K562 (cell line): Measurements from ENCODE around the gene ACSF3. TPM values are rescaled to one million over a fixed set of nuclear protein-coding genes. Genes with fewer than 3 reads are reported as not detected.

ENCODE experiments used
- ATAC-seq: fragments of 200-7000 bp; cut with Tn5 transposase; 3 replicates; pipeline ENCODE4 v1.9.1; 2020; ENCODE audit warnings: moderate library complexity
- BruUV-seq: library from RNA; stranded (reverse); fragments of 400-500 nt; replicated peaks from 2 replicates; lab custom pipeline; 2021; lab: Mats Ljungman, UMichigan
- CTCF ChIA-PET: fragments of 300-600 bp; formaldehyde crosslinking; extraction: SDS; loops from one replicate; lab custom pipeline; 2021; ENCODE audit warnings: low intra/inter-chr PET ratio; lab: Yijun Ruan, JAX
- POLR2A ChIA-PET: fragments of 300-600, 350-650 bp; sonication (Branson Sonifier 250); formaldehyde crosslinking; extraction: SDS; loops from one replicate; lab custom pipeline; 2021; ENCODE audit warnings: antibody characterized with exemption, inconsistent platforms; lab: Yijun Ruan, JAX
- DNase-seq, 4 experiments: peaks; one replicate each; pipeline versions ENCODE4 v3.0.0 to v3.0.0-alpha.2; 2011 to 2018; ENCODE audit warnings: low spot score in 3 of 4, mixed read lengths in 3 of 4; ENCODE audit errors: extremely low read depth in 1 of 4
- FAIRE-seq: peaks from 2 replicates; lab custom pipeline; 2011; peaks lifted over from hg19 to GRCh38; lab: Jason Lieb, UNC
- H2AFZ ChIP-seq: 2 replicates; pipeline ENCODE4 v1.6.0; 2011; ENCODE audit warnings: low read depth, low read length, control low read depth, inconsistent platforms
- H3K27ac ChIP-seq: fragments of 200-600 bp; 3 replicates; pipeline ENCODE4 v1.8.0; 2011; ENCODE audit warnings: low read depth, mild to moderate bottlenecking, control low read depth, inconsistent platforms, low read length, moderate library complexity, mixed read lengths; ENCODE audit errors: extremely low read depth
- H3K27me3 ChIP-seq, 2 experiments: fragments of 300-600 bp in 1 of 2; 2 replicates in 1 of 2; 3 replicates in 1 of 2; pipeline versions ENCODE4 v1.6.0 to v1.8.0; 2011; ENCODE audit warnings: inconsistent platforms in 2 of 2, low read length in 2 of 2, mild to moderate bottlenecking in 1 of 2, mixed read lengths in 1 of 2, moderate library complexity in 1 of 2; ENCODE audit not compliant: control insufficient read depth in 2 of 2, insufficient read depth in 2 of 2
- H3K36me3 ChIP-seq: fragments of 300-600 bp; 3 replicates; pipeline ENCODE4 v1.8.0; 2011; ENCODE audit warnings: mild to moderate bottlenecking, low read length, inconsistent platforms; ENCODE audit not compliant: control insufficient read depth, insufficient read depth
- H3K4me1 ChIP-seq, 2 experiments: fragments of 200-600 bp in 1 of 2; replicated peaks in 1 of 2; 2 replicates in 1 of 2; 3 replicates in 1 of 2; pipeline versions ENCODE4 v1.5.1 to v1.8.0; 2011; ENCODE audit warnings: inconsistent platforms in 2 of 2, low read length in 2 of 2, mild to moderate bottlenecking in 1 of 2, mixed read lengths in 1 of 2, moderate library complexity in 1 of 2; ENCODE audit not compliant: control insufficient read depth in 2 of 2, insufficient read depth in 2 of 2
- H3K4me2 ChIP-seq: 2 replicates; pipeline ENCODE4 v1.6.1; 2011; ENCODE audit warnings: low read length, control low read depth, inconsistent platforms, mixed read lengths; ENCODE audit not compliant: insufficient read depth
- H3K4me3 ChIP-seq: fragments of 200-600 bp; sonication (generic), shearing (Covaris generic); 2 replicates; pipeline ENCODE4 v1.5.1; 2016; ENCODE audit warnings: control low read depth, inconsistent platforms
- H3K79me2 ChIP-seq: fragments of 200-600 bp; 3 replicates; pipeline ENCODE4 v1.8.0; 2011; ENCODE audit warnings: low read length, inconsistent platforms; ENCODE audit not compliant: control insufficient read depth, insufficient read depth
- H3K9ac ChIP-seq, 2 experiments: 2 replicates each; pipeline versions ENCODE4 v1.6.0 to v1.6.1; 2011; ENCODE audit warnings: low read depth in 2 of 2, low read length in 2 of 2, control low read depth in 1 of 2, inconsistent platforms in 1 of 2, mild to moderate bottlenecking in 1 of 2, mixed read lengths in 1 of 2; ENCODE audit not compliant: insufficient read depth in 1 of 2
- H3K9me1 ChIP-seq: one replicate; pipeline ENCODE4 v1.6.0; 2011; ENCODE audit warnings: inconsistent platforms, mild to moderate bottlenecking, low read length, moderate library complexity; ENCODE audit not compliant: control insufficient read depth, insufficient read depth
- H3K9me3 ChIP-seq: replicated peaks from 2 replicates; pipeline ENCODE4 v1.5.1; 2011; ENCODE audit warnings: low read depth, low read length, inconsistent platforms; ENCODE audit not compliant: control insufficient read depth, insufficient read depth
- H4K20me1 ChIP-seq: replicated peaks from 2 replicates; pipeline ENCODE4 v1.6.1; 2011; ENCODE audit warnings: low read length, inconsistent platforms, mixed read lengths; ENCODE audit not compliant: control insufficient read depth, insufficient read depth
- CGGBP1 ChIP-seq: fragments of 250-450 bp; sonication (Bioruptor Pico); IDR thresholded peaks from 2 replicates; pipeline ENCODE4 v1.9.0; 2021; ENCODE audit warnings: mild to moderate bottlenecking
- GATA2 ChIP-seq: sonication (generic); formaldehyde crosslinking; IDR thresholded peaks from 2 replicates; pipeline ENCODE4 v1.4.0; 2020; ENCODE audit warnings: mild to moderate bottlenecking, missing genetic modification reagents
- HSF4 ChIP-seq: fragments of 250-450 bp; sonication (Bioruptor Pico); IDR thresholded peaks from 2 replicates; pipeline ENCODE4 v2.1.2; 2022; ENCODE audit warnings: mild to moderate bottlenecking, moderate library complexity, borderline replicate concordance
- MTA1 ChIP-seq: fragments of 450-650 bp; IDR thresholded peaks from 2 replicates; pipeline ENCODE4 v1.6.1; 2017; ENCODE audit warnings: borderline replicate concordance
- SAFB2 ChIP-seq: fragments of 200-400 bp; formaldehyde crosslinking; IDR thresholded peaks from 2 replicates; pipeline ENCODE4 v1.6.1; 2018; ENCODE audit warnings: borderline replicate concordance, low read length, low read depth, moderate library complexity; ENCODE audit not compliant: severe bottlenecking
- THRAP3 ChIP-seq: fragments of 450-650 bp; IDR thresholded peaks from 2 replicates; pipeline ENCODE4 v1.6.1; 2016; ENCODE audit warnings: mild to moderate bottlenecking, inconsistent platforms, borderline replicate concordance
- TOE1 ChIP-seq, 2 experiments: fragments of 450-650 bp in 1 of 2; sonication (generic) in 1 of 2; formaldehyde crosslinking in 1 of 2; IDR thresholded peaks; 2 replicates each; pipeline versions ENCODE4 v1.7.1 to v1.8.0; 2016 to 2022; ENCODE audit warnings: borderline replicate concordance in 2 of 2, mild to moderate bottlenecking in 2 of 2, antibody characterized with exemption in 1 of 2, inconsistent platforms in 1 of 2, low read depth in 1 of 2, missing genetic modification reagents in 1 of 2, moderate library complexity in 1 of 2
- ZNF23 ChIP-seq: fragments of 250-450 bp; sonication (Bioruptor Pico); IDR thresholded peaks from 2 replicates; pipeline ENCODE4 v1.4.0; 2020; ENCODE audit warnings: mild to moderate bottlenecking
- WGBS: fragments of 100-300 bp; shearing (Covaris generic); methylation state at CpG from one replicate; pipeline ENCODE4 v1.1.6; 2016; ENCODE audit warnings: low coverage, mixed read lengths; ENCODE audit not compliant: insufficient coverage; ENCODE audit errors: missing lambda C conversion rate; 5-methylcytosine and 5-hydroxymethylcytosine counted together
- in situ Hi-C: fragments of 300-500 bp; cut with MboI; formaldehyde crosslinking; loops from 4 replicates; pipeline ENCODE4 v1.15.0; 2018; ENCODE audit warnings: inconsistent platforms, mixed read lengths
- intact Hi-C: fragments of 100-400 bp; cut with micrococcal nuclease; formaldehyde crosslinking; loops from 2 replicates; pipeline ENCODE4 v1.14.2; 2022
- polyA plus RNA-seq, 8 experiments: library from polyadenylated mRNA; depleted of rRNA in 4 of 8; stranded (reverse) in 5 of 8; unstranded in 3 of 8; fragments of >200 nt; fragmentation: Nextera tagmentation in 2 of 8; fragmentation: Illumina TruSeq in 1 of 8; extraction: Ambion mirVana in 2 of 8; extraction: Trizol in 1 of 8; gene quantifications; 2 replicates each; pipeline versions ENCODE4 v1.2.1 to v1.2.3, GENCODE V29; 2011 to 2014; ENCODE audit warnings: inconsistent platforms in 1 of 8, missing spikeins in 1 of 8
- total RNA-seq, 7 experiments: library from RNA; depleted of rRNA in 6 of 7; stranded (reverse); fragments of >200 nt in 6 of 7; fragmentation: Illumina TruSeq in 2 of 7; extraction: Trizol in 2 of 7; gene quantifications; 2 replicates each; pipeline versions ENCODE4 v1.2.1 to v1.2.3, GENCODE V29; 2011 to 2021; ENCODE audit warnings: low replicate concordance in 1 of 7

ACSF3 gene
- total and polyA plus RNA-seq, 9 of the 15 experiments (the other 6 are each of a cell fraction or from before 2014, with no cell fraction given) = 0.77 to 32.8 (median 14.7) TPM

GRCh38 chr16:89172171-89172527, 78.5 kb downstream of the ACSF3 start:
- Histone ChIP-seq H3K79me2 (no peaks in the 10 kb centered on the region), H3K4me3 (no peak overlapping the region), H2AFZ (no peak overlapping the region), H3K27me3 (peaks cover 0 to 18% of the 10 kb centered on the region in 2 experiments; a peak in 2 of 5 replicates), H3K27ac (no peak overlapping the region), H3K9me3 (no peaks in the 10 kb centered on the region), H3K9me1 (no peaks in the 10 kb centered on the region), H3K4me2 (no peak overlapping the region), H3K9ac (peak overlapping the region in 1 of 2 experiments; percentile 91; a peak in 2 of 4 replicates), H3K4me1 (peaks cover 12 to 96% of the 10 kb centered on the region in 2 experiments), H3K36me3 (no peaks in the 10 kb centered on the region), H4K20me1 (peaks cover 3% of the 10 kb centered on the region; the same call in 1 of the 2 replicates)
- intact Hi-C loops = no loop called here
- 57% methylated on average over 8 of the region's 11 CpGs for WGBS
- no peak for DNase-seq
- ChIA-PET POLR2A (no interaction called here), CTCF (no interaction called here)
- TF ChIP-seq ZNF23 (CRISPR knock-in tag) (no peak), HSF4 (CRISPR knock-in tag) (no peak)
- BruUV-seq = no TSS peak
- no peak for FAIRE-seq
- no peak for ATAC-seq
- in situ Hi-C loops = no loop called here

DNA sequence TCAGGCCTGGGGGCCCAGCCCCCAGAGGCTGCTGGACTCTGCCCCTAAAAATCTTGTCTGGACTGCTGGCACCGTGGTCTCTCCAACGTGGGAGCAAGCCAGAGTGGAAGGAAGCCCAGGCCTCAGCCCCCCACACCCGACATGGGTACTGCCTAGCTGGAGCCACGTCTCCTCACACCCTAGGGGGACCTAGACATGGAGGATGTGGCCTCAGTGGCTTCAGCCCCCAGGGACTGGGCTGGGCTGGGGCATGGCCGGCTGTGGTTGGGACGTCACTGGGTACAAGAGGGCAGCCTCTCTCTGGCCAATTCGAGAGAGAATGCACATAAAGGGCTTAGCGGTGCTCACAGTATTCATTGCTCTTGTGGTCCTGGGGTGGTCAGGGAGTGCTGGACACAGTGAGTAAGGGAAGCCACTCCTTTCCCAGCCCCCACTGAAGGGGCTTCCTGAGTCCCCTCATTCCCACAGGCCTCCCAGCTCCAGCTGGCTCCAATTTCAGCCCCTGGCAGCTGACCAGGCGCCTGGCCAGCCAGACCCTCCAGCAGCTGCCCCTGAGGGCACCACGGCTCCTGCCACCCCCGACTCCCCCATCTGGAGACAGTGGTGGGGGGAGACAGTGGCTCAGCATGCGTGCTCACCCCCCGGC, 79.0 kb downstream of the ACSF3 start:
- no peak overlapping the region for H3K4me3 ChIP-seq

More for the DNA sequence above, 79.0 kb downstream of the ACSF3 start:
- intact Hi-C loops (no loop called here), in situ Hi-C loops (no loop called here)
- Histone ChIP-seq H2AFZ (no peak overlapping the region), H3K9me1 (no peaks in the 10 kb centered on the region), H3K9me3 (no peaks in the 10 kb centered on the region), H3K79me2 (no peaks in the 10 kb centered on the region), H3K4me2 (no peak overlapping the region), H3K9ac (peak overlapping the region in 1 of 2 experiments; percentile 91; a peak in 2 of 4 replicates), H3K4me1 (peaks cover 10 to 96% of the 10 kb centered on the region in 2 experiments; a peak in 4 of 5 replicates), H3K27me3 (peaks cover 0 to 19% of the 10 kb centered on the region in 2 experiments; a peak in 2 of 5 replicates), H3K27ac (no peak overlapping the region), H3K36me3 (no peaks in the 10 kb centered on the region), H4K20me1 (peaks cover 3% of the 10 kb centered on the region; the same call in 1 of the 2 replicates)
- FAIRE-seq (no peak), ATAC-seq (no peak), DNase-seq (no peak)
- no TSS peak for BruUV-seq
- CTCF ChIA-PET = no interaction called here
- 32% methylated on average over 10 of the region's 13 CpGs for WGBS
- TF ChIP-seq MTA1 = no peak
- TF ChIP-seq GATA2 (CRISPR knock-in tag) = no peak
- no peak for TF ChIP-seq TOE1 (IDR thresholded peaks at IDR 0.05; ENCODE audit: borderline replicate concordance)
- no peak for TF ChIP-seq TOE1 (CRISPR knock-in tag; IDR thresholded peaks at IDR 0.05; ENCODE audit: borderline replicate concordance, low read depth)
- TF ChIP-seq SAFB2 = no peak
- TF ChIP-seq THRAP3 = no peak
- no peak for TF ChIP-seq CGGBP1 (CRISPR knock-in tag)
- POLR2A ChIA-PET = interaction anchor here (1.0 to 1.2 kb wide), 2 partner anchors 346 to 370 kb away, joined by 3 read pairs; no protein-coding TSS in a partner anchor
